Stomach (tissue), 9 donors: ENCODE measurements around the gene TMEM88. TPM values are rescaled to one million over a fixed set of nuclear protein-coding genes. Genes with fewer than 3 reads are reported as not detected.

Experiments
- DNase-seq, 2 donors: peaks; one replicate each; pipeline versions ENCODE4 v3.0.0 to v3.0.0-alpha.2; 2013 to 2019
- H3K27ac ChIP-seq, 5 donors: fragments of 200-600 bp in 4 of 5; sonication (generic) in 4 of 5; one replicate each; pipeline ENCODE4 v1.5.1; 2013 to 2019; ENCODE audit warnings: mild to moderate bottlenecking in 1 of 5, moderate library complexity in 1 of 5
- H3K27me3 ChIP-seq, 3 donors: fragments of 200-600 bp; sonication (generic); one replicate each; pipeline ENCODE4 v1.5.1; 2017 to 2019; ENCODE audit warnings: mixed run types in 1 of 3
- H3K36me3 ChIP-seq, 4 donors: fragments of 200-600 bp; sonication (generic); 1 replicate in 3 of 4; 2 replicates in 1 of 4; pipeline ENCODE4 v1.5.1; 2016 to 2019
- H3K4me1 ChIP-seq, 4 donors: fragments of 200-600 bp; sonication (generic); one replicate each; pipeline ENCODE4 v1.5.1; 2016 to 2019
- H3K4me3 ChIP-seq, 4 donors: fragments of 200-600 bp; sonication (generic) in 3 of 4; one replicate each; pipeline ENCODE4 v1.5.1; 2016 to 2019; ENCODE audit warnings: mild to moderate bottlenecking in 1 of 4
- H3K9me3 ChIP-seq, 4 donors: fragments of 200-600 bp; sonication (generic); one replicate each; pipeline ENCODE4 v1.5.1; 2016 to 2019
- CTCF ChIP-seq, 7 experiments: fragments of 450-650 bp in 4 of 7; fragments of 200-600 bp in 3 of 7; sonication (generic) in 3 of 7; IDR thresholded peaks; one replicate each; pipeline ENCODE4 v1.5.1; 2016 to 2019; ENCODE audit warnings: antibody characterized with exemption in 7 of 7, control low read depth in 2 of 7, mild to moderate bottlenecking in 1 of 7
- EP300 ChIP-seq: sonication (generic); formaldehyde crosslinking; IDR thresholded peaks from one replicate; pipeline ENCODE4 v1.6.1; 2017; ENCODE audit warnings: antibody characterized with exemption
- POLR2A ChIP-seq, 4 donors: fragments of 450-650 bp; IDR thresholded peaks; one replicate each; pipeline ENCODE4 v1.6.1; 2016; ENCODE audit warnings: antibody characterized with exemption in 4 of 4, control low read depth in 2 of 4, mild to moderate bottlenecking in 1 of 4, moderate library complexity in 1 of 4
- POLR2AphosphoS5 ChIP-seq, 3 donors: sonication (generic); formaldehyde crosslinking; IDR thresholded peaks; one replicate each; pipeline ENCODE4 v1.6.1; 2016; ENCODE audit warnings: antibody characterized with exemption in 3 of 3
- WGBS, 5 donors: extraction: QIAGEN DNeasy Blood & Tissue Kit in 3 of 5; methylation state at CpG; one replicate each; pipeline versions ENCODE4 v1.1.5 to v1.1.7; 2013 to 2018; 5-methylcytosine and 5-hydroxymethylcytosine counted together
- intact Hi-C: fragments of 100-400 bp; cut with DNase I; formaldehyde crosslinking; loops from one replicate; pipeline ENCODE4 v1.15.1; 2023; ENCODE audit warnings: low total_unique reads
- polyA plus RNA-seq, 3 donors: library from polyadenylated mRNA; stranded (reverse); fragments of 200-250 nt; gene quantifications; one replicate each; pipeline ENCODE4 v1.2.3, GENCODE V29; 2013
- total RNA-seq, 5 donors: library from RNA; depleted of rRNA; stranded (reverse); fragments of >200 nt; gene quantifications; one replicate each; pipeline versions ENCODE4 v1.1.0 to v1.2.3, GENCODE V29; 2014 to 2016
- donor health status: healthy with polysubstance abuse.
- donor health status: Bipolar disorder and iron deficiency.
- donor health status: healthy.

TMEM88 gene
- total and polyA plus RNA-seq, 8 donors: 1.8 to 36.0 (median 10.4) TPM; not detected in 2

GRCh38 chr17:7844292-7845154 is 10.3 kb upstream of the TMEM88 start:
- 0 to 1% (median 0%) methylated on average over 54 to 71 of the region's 71 CpGs for WGBS, 5 donors
- TF ChIP-seq CTCF (IDR thresholded peaks at IDR 0.05) (no peak), POLR2A (IDR thresholded peaks at IDR 0.05) (peak in 2 of 4 donors; percentile 70 to 94), POLR2AphosphoS5 (IDR thresholded peaks at IDR 0.05) (peak; percentile 91 to 94 (median 92)), EP300 (no peak)
- Histone ChIP-seq H3K4me3 (peak overlapping the region; percentile 66 to 78 (median 72)), H3K9me3 (no peaks in the 10 kb centered on the region), H3K27ac (peak overlapping the region; percentile 96 to 100 (median 99)), H3K27me3 (no peaks in the 10 kb centered on the region), H3K36me3 (peaks cover 39 to 56% (median 53%) of the 10 kb centered on the region in 4 donors), H3K4me1 (peaks cover 24 to 50% (median 50%) of the 10 kb centered on the region in 4 donors)
- peak; percentile 92 to 98 for DNase-seq
- intact Hi-C loops: no loop called here

- Histone ChIP-seq H3K4me3 (peak overlapping the region; percentile 66 to 78 (median 72)), H3K36me3 (peaks cover 49 to 60% (median 57%) of the 10 kb centered on the region in 4 donors), H3K4me1 (peaks cover 20 to 42% (median 41%) of the 10 kb centered on the region in 4 donors), H3K27ac (peak overlapping the region; percentile 79 to 100 (median 99)), H3K9me3 (no peaks in the 10 kb centered on the region), H3K27me3 (no peaks in the 10 kb centered on the region)
- no peak for TF ChIP-seq CTCF (IDR thresholded peaks at IDR 0.05)
- intact Hi-C loops: no loop called here
- 67 to 81% (median 74%) methylated on average over 15 of the region's 15 CpGs for WGBS, 5 donors
- DNase-seq: peak in 1 of 2 donors; percentile 12
Measured at GRCh38 chr17:7845359-7846062, 9.4 kb upstream of the TMEM88 start.

- H3K4me1 ChIP-seq: peaks cover 15 to 42% (median 38%) of the 10 kb centered on the region in 4 donors
- 78 to 89% (median 85%) methylated on average over 17 to 22 of the region's 22 CpGs for WGBS, 5 donors
- peak overlapping the region in 2 of 4 donors; percentile 66 to 78 for H3K4me3 ChIP-seq
- no peaks in the 10 kb centered on the region for H3K27me3 ChIP-seq
- intact Hi-C loops: no loop called here
- no peaks in the 10 kb centered on the region for H3K9me3 ChIP-seq
- peak overlapping the region in 2 of 5 donors; percentile 99 to 100 for H3K27ac ChIP-seq
- peak in 1 of 2 donors; percentile 10 for DNase-seq
- no peak for TF ChIP-seq POLR2AphosphoS5 (IDR thresholded peaks at IDR 0.05)
- no peak for TF ChIP-seq POLR2A (IDR thresholded peaks at IDR 0.05)
- no peak for TF ChIP-seq CTCF (IDR thresholded peaks at IDR 0.05)
- no peak for TF ChIP-seq EP300
- peaks cover 56 to 62% (median 61%) of the 10 kb centered on the region in 4 donors for H3K36me3 ChIP-seq
Measured at GRCh38 chr17:7846063-7846735, 8.7 kb upstream of the TMEM88 start.
